ENCODE measurements around the gene RNF40.

The RNF40 gene

DNA sequence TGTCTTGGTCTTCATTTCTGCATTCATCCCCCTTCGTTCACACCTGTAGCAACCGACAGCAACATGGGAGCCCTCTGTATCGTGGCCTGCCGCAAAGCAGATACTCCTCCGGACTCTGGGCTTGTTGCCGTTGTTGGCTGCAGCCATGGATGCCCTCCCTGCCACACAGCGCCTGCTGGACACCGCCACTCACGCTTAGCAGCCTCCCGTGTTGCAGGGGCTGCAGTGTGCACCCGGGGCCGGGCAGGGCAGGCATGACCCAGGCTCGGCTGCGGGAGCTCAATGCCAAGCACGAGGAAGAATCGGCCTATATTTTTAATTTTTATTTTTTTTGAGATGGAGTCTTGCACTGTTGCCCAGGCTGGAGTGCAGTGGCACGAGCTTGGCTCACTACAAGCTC is 59.8 kb downstream of the RNF40 start:
- Mint-ChIP-seq H3K27me3 (ENCODE audit: low read depth) (no peaks in the 10 kb centered on the region), H3K27ac (no peak overlapping the region), H3K9me3 (no peaks in the 10 kb centered on the region), H3K4me3 (no peak overlapping the region), H3K4me1 (ENCODE audit: low read depth) (no peaks in the 10 kb centered on the region), H3K36me3 (ENCODE audit: low read depth) (no peaks in the 10 kb centered on the region)
- DNase-seq (ENCODE audit: low spot score) = no peak

Measured in T-helper 2 cell treated with Interferon-gamma antibody and Interleukin-4, amounts not matched to agents 5 μg/mL and 100 μg/mL, for 36 hours (primary cell).